ENCODE measurements around the gene COPS4. TPM values are rescaled to one million over a fixed set of nuclear protein-coding genes. Genes with fewer than 3 reads are reported as not detected.
"Not testable (repeated sequence)": the region's sequence is repeated elsewhere in the genome, so short reads cannot be mapped to it uniquely, and the experiment has no call there.

COPS4 gene
- total RNA-seq, 1 experiment from 2014 or later, result 28.6 TPM

DNA sequence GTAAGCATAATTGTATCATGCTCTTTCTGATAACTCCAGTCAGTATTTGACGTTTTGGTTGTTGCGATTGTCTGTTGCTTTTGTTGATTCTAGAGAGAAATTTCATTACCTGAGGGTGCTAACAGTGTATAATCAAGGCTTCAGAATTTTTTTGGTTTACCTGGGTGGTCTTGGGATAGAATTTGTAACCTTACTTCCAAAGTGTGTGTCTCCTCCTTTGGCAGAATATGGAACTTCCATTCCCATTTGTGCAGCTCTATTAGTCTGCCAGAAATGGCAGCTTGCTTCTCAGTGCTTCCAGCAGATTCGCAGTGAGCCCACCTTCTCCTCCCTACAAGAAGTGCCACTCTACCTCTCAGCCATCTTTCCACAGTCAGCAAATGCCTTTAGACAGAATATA, 5.3 kb downstream of the COPS4 start:
- RAD21 ChIA-PET (ENCODE audit: low non-redundant PET in 1 of 2, low total read pairs in 2 of 2, uncharacterized antibody in 2 of 2, unreplicated experiment in 2 of 2), result no interaction called here
- POLR2A ChIA-PET, result no interaction called here
- CTCF ChIA-PET, result no interaction called here

DNA sequence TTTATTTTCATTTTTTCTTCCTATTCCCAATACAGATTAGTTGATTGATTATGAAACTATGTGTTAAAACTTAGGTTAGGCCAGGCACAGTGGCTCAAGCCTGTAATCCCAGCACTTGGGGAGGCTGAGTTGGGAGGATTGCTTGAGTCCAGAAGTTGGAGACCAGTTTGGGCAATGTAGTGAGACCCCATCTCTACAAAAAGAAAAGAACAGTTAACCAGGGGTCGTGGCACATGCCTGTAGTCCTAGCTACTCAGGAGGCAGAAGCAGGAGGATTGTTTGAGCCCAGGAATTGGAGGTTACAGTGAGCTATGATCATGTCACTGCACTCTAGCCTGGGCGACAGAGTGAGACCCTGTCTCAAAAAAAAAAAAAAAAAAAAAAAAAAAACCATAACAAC, 8.2 kb downstream of the COPS4 start:
- POLR2A ChIA-PET; BruUV-seq (replicated peaks); H3K36me3 ChIP-seq (ENCODE audit: control insufficient read depth in 1 of 2, insufficient read depth in 2 of 2, low read length in 2 of 2); DNase-seq (ENCODE audit: low read depth, low spot score); H4K20me1 ChIP-seq (ENCODE audit: insufficient read depth); H3K4me3 ChIP-seq (replicated peaks in 1 of 2; ENCODE audit: low read depth in 1 of 2, low read length in 2 of 2); H3K27me3 ChIP-seq (ENCODE audit: insufficient read depth, low read length); H3K9me3 ChIP-seq (ENCODE audit: control insufficient read depth in 1 of 2, insufficient read depth in 1 of 2, low read depth in 1 of 2, low read length in 2 of 2); ATAC-seq; intact Hi-C loops (cut with micrococcal nuclease); H3K4me1 ChIP-seq (ENCODE audit: control insufficient read depth in 1 of 2, insufficient read depth in 2 of 2, low read length in 2 of 2); RAD21 ChIA-PET (ENCODE audit: low non-redundant PET in 1 of 2, low total read pairs in 2 of 2, uncharacterized antibody in 2 of 2, unreplicated experiment in 2 of 2); H3K9me2 ChIP-seq (ENCODE audit: insufficient read depth); H3K9ac ChIP-seq (ENCODE audit: low read length); H3K27ac ChIP-seq (ENCODE audit: low read depth, low read length); H3K4me2 ChIP-seq (ENCODE audit: low read length); H2AFZ ChIP-seq (ENCODE audit: low read depth, low read length, poor library complexity, severe bottlenecking): not testable (repeated sequence)
- H3K79me2 ChIP-seq (ENCODE audit: insufficient read depth, low read length), result peaks cover 52% of the 10 kb centered on the region
- CTCF ChIA-PET, result interaction anchor here (1.2 kb wide), 1 partner anchor 241 kb away, joined by 3 read pairs; no protein-coding TSS in a partner anchor

More for the DNA sequence above, 5.3 kb downstream of the COPS4 start:
- no peak for DNase-seq (ENCODE audit: low read depth, low spot score)
- TF ChIP-seq, protein P1, sequence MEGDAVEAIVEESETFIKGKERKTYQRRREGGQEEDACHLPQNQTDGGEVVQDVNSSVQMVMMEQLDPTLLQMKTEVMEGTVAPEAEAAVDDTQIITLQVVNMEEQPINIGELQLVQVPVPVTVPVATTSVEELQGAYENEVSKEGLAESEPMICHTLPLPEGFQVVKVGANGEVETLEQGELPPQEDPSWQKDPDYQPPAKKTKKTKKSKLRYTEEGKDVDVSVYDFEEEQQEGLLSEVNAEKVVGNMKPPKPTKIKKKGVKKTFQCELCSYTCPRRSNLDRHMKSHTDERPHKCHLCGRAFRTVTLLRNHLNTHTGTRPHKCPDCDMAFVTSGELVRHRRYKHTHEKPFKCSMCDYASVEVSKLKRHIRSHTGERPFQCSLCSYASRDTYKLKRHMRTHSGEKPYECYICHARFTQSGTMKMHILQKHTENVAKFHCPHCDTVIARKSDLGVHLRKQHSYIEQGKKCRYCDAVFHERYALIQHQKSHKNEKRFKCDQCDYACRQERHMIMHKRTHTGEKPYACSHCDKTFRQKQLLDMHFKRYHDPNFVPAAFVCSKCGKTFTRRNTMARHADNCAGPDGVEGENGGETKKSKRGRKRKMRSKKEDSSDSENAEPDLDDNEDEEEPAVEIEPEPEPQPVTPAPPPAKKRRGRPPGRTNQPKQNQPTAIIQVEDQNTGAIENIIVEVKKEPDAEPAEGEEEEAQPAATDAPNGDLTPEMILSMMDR (IDR thresholded peaks at IDR 0.05 in 2 of 3, conservative IDR thresholded peaks at IDR 0.05 in 1 of 3; ENCODE audit: borderline replicate concordance in 1 of 3, insufficient read depth in 1 of 3, low read depth in 2 of 3, low read length in 2 of 3), result 0 out of 6 replicates have a peak, but pooled peaks of 2 of the 3 experiments have one; percentile 17 to 24
- TF ChIP-seq SIN3A (IDR thresholded peaks at IDR 0.05; ENCODE audit: low read depth), result no peak
- Histone ChIP-seq H3K9me3 (ENCODE audit: control insufficient read depth in 1 of 2, insufficient read depth in 1 of 2, low read depth in 1 of 2, low read length in 2 of 2) (no peaks in the 10 kb centered on the region), H3K36me3 (ENCODE audit: control insufficient read depth in 1 of 2, insufficient read depth in 2 of 2, low read length in 2 of 2) (no peaks in the 10 kb centered on the region), H4K20me1 (ENCODE audit: insufficient read depth) (no peaks in the 10 kb centered on the region), H3K27me3 (ENCODE audit: insufficient read depth, low read length) (no peaks in the 10 kb centered on the region), H3K4me3 (replicated peaks in 1 of 2; ENCODE audit: low read depth in 1 of 2, low read length in 2 of 2) (no peak overlapping the region), H3K9me2 (ENCODE audit: insufficient read depth) (no peaks in the 10 kb centered on the region), H2AFZ (ENCODE audit: low read depth, low read length, poor library complexity, severe bottlenecking) (no peak overlapping the region), H3K4me1 (ENCODE audit: control insufficient read depth in 1 of 2, insufficient read depth in 2 of 2, low read length in 2 of 2) (peaks cover 5 to 6% of the 10 kb centered on the region in 2 experiments; a peak in 2 of 4 replicates), H3K4me2 (ENCODE audit: low read length) (no peak overlapping the region), H3K27ac (ENCODE audit: low read depth, low read length) (no peak overlapping the region), H3K79me2 (ENCODE audit: insufficient read depth, low read length) (peaks cover 75% of the 10 kb centered on the region), H3K9ac (ENCODE audit: low read length) (no peak overlapping the region)
- no TSS peak for BruUV-seq (replicated peaks)
- intact Hi-C loops (cut with micrococcal nuclease), result no loop called here
- no peak for ATAC-seq
